GM23338 (cell line): ENCODE results near the gene KLK6. TPM values are rescaled to one million over a fixed set of nuclear protein-coding genes. Genes with fewer than 3 reads are reported as not detected.
"Not testable (repeated sequence)": the region's sequence is repeated elsewhere in the genome, so short reads cannot be mapped to it uniquely, and the experiment has no call there.

ENCODE experiments used
- ATAC-seq: fragments of 200-7000 bp; cut with Tn5 transposase; 3 replicates; pipeline ENCODE4 v1.9.1; 2020
- DNase-seq: peaks from one replicate; pipeline ENCODE4 v3.0.0-alpha.2; 2015; ENCODE audit warnings: low spot score
- H2AFZ ChIP-seq: fragments of 200-600 bp; sonication (generic); 2 replicates; pipeline ENCODE4 v1.8.0; 2016; ENCODE audit warnings: antibody characterized with exemption, mild to moderate bottlenecking, moderate library complexity
- H3F3A ChIP-seq: fragments of 200-600 bp; sonication (generic); replicated peaks from 2 replicates; pipeline ENCODE4 v1.8.0; 2017; ENCODE audit warnings: antibody characterized with exemption, mixed run types, low read depth
- H3K27ac ChIP-seq: fragments of 200-600 bp; sonication (generic); 2 replicates; pipeline ENCODE4 v1.6.1; 2016; ENCODE audit warnings: low read depth
- H3K27me3 ChIP-seq: fragments of 200-600 bp; sonication (generic); 2 replicates; pipeline ENCODE4 v1.8.0; 2016; ENCODE audit warnings: mild to moderate bottlenecking, mixed run types, moderate library complexity; ENCODE audit not compliant: insufficient read depth
- H3K36me3 ChIP-seq: fragments of 200-600 bp; sonication (generic); 2 replicates; pipeline ENCODE4 v1.8.0; 2016; ENCODE audit warnings: mild to moderate bottlenecking; ENCODE audit not compliant: insufficient read depth
- H3K4me1 ChIP-seq: fragments of 200-600 bp; sonication (generic); 2 replicates; pipeline ENCODE4 v1.8.0; 2016; ENCODE audit warnings: mild to moderate bottlenecking, moderate library complexity; ENCODE audit not compliant: insufficient read depth
- H3K4me2 ChIP-seq: fragments of 200-600 bp; sonication (generic); 2 replicates; pipeline ENCODE4 v1.7.1; 2017; ENCODE audit warnings: mixed run types
- H3K4me3 ChIP-seq: fragments of 200-600 bp; sonication (generic); 2 replicates; pipeline ENCODE4 v1.6.1; 2016; ENCODE audit warnings: mixed run types
- H3K79me2 ChIP-seq: fragments of 200-600 bp; sonication (generic); replicated peaks from 2 replicates; pipeline ENCODE4 v1.8.0; 2017; ENCODE audit warnings: mild to moderate bottlenecking; ENCODE audit not compliant: insufficient read depth
- H3K9me2 ChIP-seq: fragments of 200-600 bp; sonication (generic); 2 replicates; pipeline ENCODE4 v1.8.0; 2017; ENCODE audit not compliant: insufficient read depth
- H4K20me1 ChIP-seq: fragments of 200-600 bp; sonication (generic); replicated peaks from 2 replicates; pipeline ENCODE4 v1.8.0; 2017; ENCODE audit warnings: mild to moderate bottlenecking; ENCODE audit not compliant: insufficient read depth
- H3K27ac Mint-ChIP-seq: 2 replicates; pipeline ENCODE4 v1.8.0; 2020; ENCODE audit warnings: inconsistent platforms, mild to moderate bottlenecking, moderate library complexity, mixed read lengths
- H3K27me3 Mint-ChIP-seq: 3 replicates; pipeline ENCODE4 v1.8.0; 2022; ENCODE audit warnings: low read depth, mild to moderate bottlenecking, moderate library complexity, mixed read lengths, inconsistent platforms; ENCODE audit not compliant: insufficient read depth, poor library complexity
- H3K36me3 Mint-ChIP-seq: 3 replicates; pipeline ENCODE4 v1.8.0; 2021; ENCODE audit warnings: low read depth, mild to moderate bottlenecking, inconsistent platforms, moderate library complexity, mixed read lengths
- H3K4me1 Mint-ChIP-seq: 3 replicates; pipeline ENCODE4 v1.8.0; 2020; ENCODE audit warnings: mild to moderate bottlenecking, inconsistent platforms, mixed read lengths
- H3K4me3 Mint-ChIP-seq: 3 replicates; pipeline ENCODE4 v1.8.0; 2021; ENCODE audit warnings: moderate library complexity, mild to moderate bottlenecking, inconsistent platforms, mixed read lengths
- H3K9me3 Mint-ChIP-seq: 3 replicates; pipeline ENCODE4 v1.8.0; 2020; ENCODE audit warnings: moderate library complexity, mild to moderate bottlenecking, inconsistent platforms, mixed read lengths
- CTCF ChIP-seq, 2 experiments: fragments of 200-600 bp in 1 of 2; sonication (generic) in 1 of 2; conservative IDR thresholded peaks; 2 replicates each; pipeline versions ENCODE4 v1.5.1 to v1.6.1; 2016 to 2017; ENCODE audit warnings: antibody characterized with exemption in 2 of 2, low read depth in 2 of 2, mild to moderate bottlenecking in 2 of 2, moderate library complexity in 1 of 2
- ETS1 ChIP-seq: IDR thresholded peaks from 2 replicates; pipeline ENCODE4 v1.6.1; 2016; ENCODE audit warnings: antibody characterized with exemption
- EZH2 ChIP-seq: fragments of 200-600 bp; sonication (generic); IDR thresholded peaks from one replicate; pipeline ENCODE4 v1.8.0; 2017; ENCODE audit warnings: antibody characterized with exemption, mild to moderate bottlenecking, low read depth; ENCODE audit not compliant: unreplicated experiment
- NANOG ChIP-seq: IDR thresholded peaks from 2 replicates; pipeline ENCODE4 v1.6.1; 2016; ENCODE audit warnings: antibody characterized with exemption, borderline replicate concordance
- POLR2AphosphoS5 ChIP-seq: IDR thresholded peaks from 2 replicates; pipeline ENCODE4 v1.6.1; 2016; ENCODE audit warnings: antibody characterized with exemption, low read depth
- STAT1 ChIP-seq: IDR thresholded peaks from one replicate; pipeline ENCODE4 v1.6.1; 2016; ENCODE audit warnings: antibody characterized with exemption; ENCODE audit not compliant: unreplicated experiment
- ZNF462 ChIP-seq: fragments of 250-450 bp; sonication (Bioruptor Pico); IDR thresholded peaks from 2 replicates; pipeline ENCODE4 v1.5.0; 2020; ENCODE audit warnings: mild to moderate bottlenecking, moderate library complexity
- polyA plus RNA-seq: library from polyadenylated mRNA; unstranded; fragments of >200 nt; fragmentation: Nextera tagmentation; extraction: Ambion mirVana; gene quantifications from 2 replicates; pipeline ENCODE4 v1.2.1, GENCODE V29; 2016
- total RNA-seq: library from RNA; depleted of rRNA; stranded (reverse); fragments of >200 nt; shearing (Covaris generic); gene quantifications from 2 replicates; pipeline ENCODE4 v1.2.3, GENCODE V29; 2014

The KLK6 gene
- total and polyA plus RNA-seq, 2 experiments from 2014 or later, result 0.47 to 0.56 TPM

- DNase-seq (no peak), ATAC-seq (no peak)
- H3K9me2 ChIP-seq, result no peaks in the 10 kb centered on the region
- H4K20me1 ChIP-seq, result no peaks in the 10 kb centered on the region
- Mint-ChIP-seq H3K27ac (no peak overlapping the region), H3K4me3 (no peak overlapping the region), H3K27me3 (peaks cover 13% of the 10 kb centered on the region), H3K4me1 (no peaks in the 10 kb centered on the region), H3K36me3 (no peaks in the 10 kb centered on the region), H3K9me3 (peaks cover 7% of the 10 kb centered on the region; the same call in 2 of the 3 replicates)
- no peaks in the 10 kb centered on the region for H3K36me3 ChIP-seq
- H3K27ac ChIP-seq, result no peak overlapping the region
- H2AFZ ChIP-seq, result no peak overlapping the region
- no peaks in the 10 kb centered on the region for H3K79me2 ChIP-seq
- no peaks in the 10 kb centered on the region for H3K27me3 ChIP-seq
- H3F3A ChIP-seq, result no peaks in the 10 kb centered on the region
- H3K4me2 ChIP-seq, result no peak overlapping the region
- H3K4me1 ChIP-seq, result no peaks in the 10 kb centered on the region
- H3K4me3 ChIP-seq, result no peak overlapping the region
- no peak for TF ChIP-seq EZH2
- no peak for TF ChIP-seq NANOG
These were observed 23.3 kb upstream of the KLK6 start for GRCh38 chr19:50992666-50993035.

GRCh38 chr19:50984416-50984815, 15.0 kb upstream of the KLK6 start:
- not testable (repeated sequence) for H3K9me3 Mint-ChIP-seq, H3K36me3 Mint-ChIP-seq, H3K27ac Mint-ChIP-seq, H3K9me2 ChIP-seq, H3K4me1 ChIP-seq, ATAC-seq, H4K20me1 ChIP-seq, H3K4me1 Mint-ChIP-seq, H3K79me2 ChIP-seq, H3K36me3 ChIP-seq, H3K27me3 Mint-ChIP-seq, H3K27ac ChIP-seq, DNase-seq, H3F3A ChIP-seq
- peak overlapping the region; percentile 50; the same call in 2 of the 3 replicates for H3K4me3 Mint-ChIP-seq
- H3K27me3 ChIP-seq, result peaks cover 22% of the 10 kb centered on the region
- peak overlapping the region; percentile 93 for H2AFZ ChIP-seq
- H3K4me3 ChIP-seq, result peak overlapping the region; percentile 64
- H3K4me2 ChIP-seq, result peak overlapping the region; percentile 84

GRCh38 chr19:50983625-50984292, 14.4 kb upstream of the KLK6 start, which contains the start of gene KLK7:
TSS of gene KLK7 (minus strand) at chr19:50983917. CDS start at chr19:50982399, 1,518 bp downstream.
- Histone ChIP-seq H3K4me3 (peak within 1 kb of the TSS; percentile 64), H3F3A (no peaks in the 10 kb centered on the region), H4K20me1 (no peaks in the 10 kb centered on the region), H3K9me2 (no peaks in the 10 kb centered on the region), H3K4me1 (peaks cover 9% of the 10 kb centered on the region), H3K4me2 (peak within 1 kb of the TSS; percentile 84), H3K79me2 (no peaks in the 10 kb centered on the region), H3K27me3 (peaks cover 22% of the 10 kb centered on the region), H2AFZ (peak within 1 kb of the TSS; percentile 93), H3K27ac (no peak within 1 kb of the TSS), H3K36me3 (no peaks in the 10 kb centered on the region)
- H3K27me3 Mint-ChIP-seq, result no peaks in the 10 kb centered on the region
- peaks cover 2% of the 10 kb centered on the region; the same call in 1 of the 3 replicates for H3K9me3 Mint-ChIP-seq
- no peaks in the 10 kb centered on the region; the same call in 2 of the 3 replicates for H3K36me3 Mint-ChIP-seq
- DNase-seq (peak; percentile 54), ATAC-seq (peak; percentile 77)
- no peak within 1 kb of the TSS for H3K27ac Mint-ChIP-seq
- H3K4me1 Mint-ChIP-seq, result peaks cover 13% of the 10 kb centered on the region
- peak within 1 kb of the TSS; percentile 50; the same call in 2 of the 3 replicates for H3K4me3 Mint-ChIP-seq
- no peak for TF ChIP-seq POLR2AphosphoS5
- TF ChIP-seq EZH2, result no peak
- no peak for TF ChIP-seq ETS1
- no peak for TF ChIP-seq NANOG
- TF ChIP-seq STAT1, result no peak
- no peak for TF ChIP-seq CTCF (conservative IDR thresholded peaks at IDR 0.05; ENCODE audit: low read depth in 2 of 2)
- TF ChIP-seq ZNF462 (CRISPR knock-in tag), result no peak
